K562 (cell line): Measurements from ENCODE around the gene C16orf95. TPM values are rescaled to one million over a fixed set of nuclear protein-coding genes. Genes with fewer than 3 reads are reported as not detected.
A peak's percentile ranks its signal among the peaks of the same experiment; 100 is the strongest.

Experiments
- CREB3 ChIP-seq: fragments of 450-650 bp; conservative IDR thresholded peaks from 2 replicates; pipeline ENCODE4 v1.6.1; 2016; ENCODE audit warnings: missing genetic modification characterization, low read depth, mild to moderate bottlenecking, missing compliant biosample characterization, moderate library complexity
- CREM ChIP-seq: IDR thresholded peaks from 2 replicates; pipeline ENCODE4 v1.6.1; 2014; ENCODE audit warnings: antibody characterized with exemption, low read depth
- CTCF ChIP-seq, 3 experiments: IDR thresholded peaks in 2 of 3; conservative IDR thresholded peaks in 1 of 3; 2 replicates each; pipeline ENCODE4 v1.5.1; 2011 to 2012; ENCODE audit warnings: low read length in 3 of 3, mild to moderate bottlenecking in 3 of 3, control low read depth in 2 of 3, improper control_type of control experiment in 1 of 3, inconsistent platforms in 1 of 3, low read depth in 1 of 3, mixed read lengths in 1 of 3, moderate library complexity in 1 of 3; ENCODE audit not compliant: insufficient read depth in 2 of 3
- FOXK2 ChIP-seq, 2 experiments: fragments of 450-650 bp; IDR thresholded peaks in 1 of 2; conservative IDR thresholded peaks in 1 of 2; 2 replicates each; pipeline ENCODE4 v1.6.1; 2016; ENCODE audit warnings: low read depth in 2 of 2, mild to moderate bottlenecking in 1 of 2
- HMG20A ChIP-seq: fragments of 450-650 bp; formaldehyde crosslinking; conservative IDR thresholded peaks from 2 replicates; pipeline ENCODE4 v1.4.0; 2020; ENCODE audit warnings: mild to moderate bottlenecking, mixed read lengths
- NR0B1 ChIP-seq: fragments of 450-650 bp; IDR thresholded peaks from one replicate; pipeline ENCODE4 v1.6.1; 2018; ENCODE audit warnings: mild to moderate bottlenecking, moderate library complexity; ENCODE audit not compliant: partially characterized antibody
- PCBP1 ChIP-seq: fragments of 200-400 bp; formaldehyde crosslinking; IDR thresholded peaks from 2 replicates; pipeline ENCODE4 v1.6.1; 2018; ENCODE audit warnings: mild to moderate bottlenecking, low read depth, low read length; ENCODE audit not compliant: poor library complexity, severe bottlenecking
- POLR2H ChIP-seq: IDR thresholded peaks from 2 replicates; pipeline ENCODE4 v1.6.1; 2016; ENCODE audit warnings: missing genetic modification characterization, low read depth, mild to moderate bottlenecking, control low read depth, missing compliant biosample characterization, moderate library complexity
- POLR3A ChIP-seq: IDR thresholded peaks from 2 replicates; pipeline ENCODE4 v1.6.1; 2011; ENCODE audit warnings: borderline replicate concordance, mild to moderate bottlenecking, moderate library complexity; ENCODE audit not compliant: insufficient read length, insufficient read depth; ENCODE audit errors: extremely low read depth
- SLC30A9 ChIP-seq: fragments of 250-450 bp; sonication (Bioruptor Pico); IDR thresholded peaks from 2 replicates; pipeline ENCODE4 v1.8.0; 2022; ENCODE audit warnings: mild to moderate bottlenecking, moderate library complexity
- SMARCC2 ChIP-seq: fragments of 450-650 bp; IDR thresholded peaks from 2 replicates; pipeline ENCODE4 v1.6.1; 2017; ENCODE audit warnings: antibody characterized with exemption, moderate library complexity, mild to moderate bottlenecking, low read depth
- ZBTB1 ChIP-seq: sonication (generic); formaldehyde crosslinking; IDR thresholded peaks from 2 replicates; pipeline ENCODE4 v1.8.1; 2023; ENCODE audit warnings: missing genetic modification reagents, low read depth, mild to moderate bottlenecking, borderline replicate concordance
- ZBTB43 ChIP-seq: sonication (generic); formaldehyde crosslinking; IDR thresholded peaks from 2 replicates; pipeline ENCODE4 v1.8.0; 2023; ENCODE audit warnings: mild to moderate bottlenecking, missing genetic modification reagents
- ZNF232 ChIP-seq: sonication (generic); formaldehyde crosslinking; IDR thresholded peaks from 2 replicates; pipeline ENCODE4 v1.8.0; 2022; ENCODE audit warnings: mild to moderate bottlenecking, missing genetic modification reagents
- ZNF398 ChIP-seq: fragments of 250-450 bp; sonication (Bioruptor Pico); IDR thresholded peaks from 2 replicates; pipeline ENCODE4 v1.8.0; 2021; ENCODE audit warnings: moderate library complexity, mild to moderate bottlenecking, inconsistent platforms
- ZNF449 ChIP-seq: fragments of 250-450 bp; sonication (Bioruptor Pico); IDR thresholded peaks from 2 replicates; pipeline ENCODE4 v1.8.0; 2022; ENCODE audit warnings: moderate library complexity, mild to moderate bottlenecking, inconsistent platforms
- polyA plus RNA-seq, 8 experiments: library from polyadenylated mRNA; depleted of rRNA in 4 of 8; stranded (reverse) in 5 of 8; unstranded in 3 of 8; fragments of >200 nt; fragmentation: Nextera tagmentation in 2 of 8; fragmentation: Illumina TruSeq in 1 of 8; extraction: Ambion mirVana in 2 of 8; extraction: Trizol in 1 of 8; gene quantifications; 2 replicates each; pipeline versions ENCODE4 v1.2.1 to v1.2.3, GENCODE V29; 2011 to 2014; ENCODE audit warnings: inconsistent platforms in 1 of 8, missing spikeins in 1 of 8
- total RNA-seq, 7 experiments: library from RNA; depleted of rRNA in 6 of 7; stranded (reverse); fragments of >200 nt in 6 of 7; fragmentation: Illumina TruSeq in 2 of 7; extraction: Trizol in 2 of 7; gene quantifications; 2 replicates each; pipeline versions ENCODE4 v1.2.1 to v1.2.3, GENCODE V29; 2011 to 2021; ENCODE audit warnings: low replicate concordance in 1 of 7

The C16orf95 gene
- total and polyA plus RNA-seq, 9 of the 15 experiments (the other 6 are each of a cell fraction or from before 2014, with no cell fraction given): 6.5 to 20.5 (median 9.4) TPM

- TF ChIP-seq ZNF449 (CRISPR knock-in tag): no peak
- TF ChIP-seq CREB3 (tag): no peak
- TF ChIP-seq CTCF (IDR thresholded peaks at IDR 0.05 in 2 of 3, conservative IDR thresholded peaks at IDR 0.05 in 1 of 3; ENCODE audit: insufficient read depth in 2 of 3, low read depth in 1 of 3, low read length in 3 of 3): peak; percentile 81 to 84 (median 82)
- no peak for TF ChIP-seq POLR3A
- TF ChIP-seq CREM: peak; percentile 61
- TF ChIP-seq SLC30A9 (CRISPR knock-in tag): no peak
- peak; percentile 95 for TF ChIP-seq PCBP1
- peak; percentile 85; the same call in 1 of the 2 replicates for TF ChIP-seq ZBTB43 (CRISPR knock-in tag)
- no peak for TF ChIP-seq FOXK2 (conservative IDR thresholded peaks at IDR 0.05 in 1 of 2, IDR thresholded peaks at IDR 0.05 in 1 of 2; ENCODE audit: low read depth in 2 of 2)
- TF ChIP-seq ZNF398: no peak
- TF ChIP-seq POLR2H (tag): peak; percentile 87
- TF ChIP-seq NR0B1: no peak
- no peak for TF ChIP-seq ZNF232 (CRISPR knock-in tag)
- no peak; the same call in 1 of the 2 replicates for TF ChIP-seq SMARCC2
- TF ChIP-seq HMG20A: no peak
- no peak for TF ChIP-seq ZBTB1 (CRISPR knock-in tag)
Observed at GRCh38 chr16:87316923-87317749, at the start of gene C16orf95 (continued).
